Endothelial cell (in vitro differentiated cells): ENCODE data around the gene NPB. TPM values are rescaled to one million over a fixed set of nuclear protein-coding genes. Genes with fewer than 3 reads are reported as not detected.

Experiments
- DNase-seq: peaks from one replicate; pipeline ENCODE4 v3.0.0; 2021; ENCODE audit warnings: low spot score
- H3K27ac Mint-ChIP-seq: one replicate; pipeline ENCODE4 v1.8.0; 2021; ENCODE audit warnings: mixed read lengths, inconsistent platforms; ENCODE audit not compliant: unreplicated experiment
- H3K27me3 Mint-ChIP-seq: one replicate; pipeline ENCODE4 v1.8.0; 2021; ENCODE audit warnings: mild to moderate bottlenecking, moderate library complexity, mixed read lengths, inconsistent platforms; ENCODE audit not compliant: unreplicated experiment
- H3K36me3 Mint-ChIP-seq: one replicate; pipeline ENCODE4 v1.8.0; 2021; ENCODE audit warnings: mild to moderate bottlenecking, low read depth, mixed read lengths, inconsistent platforms; ENCODE audit not compliant: unreplicated experiment
- H3K4me1 Mint-ChIP-seq: one replicate; pipeline ENCODE4 v1.8.0; 2021; ENCODE audit warnings: mild to moderate bottlenecking, mixed read lengths, inconsistent platforms; ENCODE audit not compliant: unreplicated experiment
- H3K4me3 Mint-ChIP-seq: one replicate; pipeline ENCODE4 v1.8.0; 2021; ENCODE audit warnings: mild to moderate bottlenecking, mixed read lengths, inconsistent platforms; ENCODE audit not compliant: unreplicated experiment
- H3K9me3 Mint-ChIP-seq: one replicate; pipeline ENCODE4 v1.8.0; 2021; ENCODE audit warnings: mixed read lengths, inconsistent platforms; ENCODE audit not compliant: unreplicated experiment
- total RNA-seq: library from RNA; stranded (reverse); fragmentation: NEBNext Ultra II Directional; extraction: Animal tissue kit (Norgen Biotek cat#: 25700); gene quantifications from one replicate; pipeline ENCODE4 v1.2.1, GENCODE V29; 2021; ENCODE audit not compliant: unreplicated experiment
- TF ChIP-seq, protein P1 (sequence below): fragments of 200-600 bp; sonication (generic); IDR thresholded peaks from one replicate; pipeline ENCODE4 v1.5.0; 2021; ENCODE audit warnings: antibody characterized with exemption; ENCODE audit not compliant: unreplicated experiment

The NPB gene
- total RNA-seq, 1 donor from 2014 or later, result 0.56 TPM

DNA sequence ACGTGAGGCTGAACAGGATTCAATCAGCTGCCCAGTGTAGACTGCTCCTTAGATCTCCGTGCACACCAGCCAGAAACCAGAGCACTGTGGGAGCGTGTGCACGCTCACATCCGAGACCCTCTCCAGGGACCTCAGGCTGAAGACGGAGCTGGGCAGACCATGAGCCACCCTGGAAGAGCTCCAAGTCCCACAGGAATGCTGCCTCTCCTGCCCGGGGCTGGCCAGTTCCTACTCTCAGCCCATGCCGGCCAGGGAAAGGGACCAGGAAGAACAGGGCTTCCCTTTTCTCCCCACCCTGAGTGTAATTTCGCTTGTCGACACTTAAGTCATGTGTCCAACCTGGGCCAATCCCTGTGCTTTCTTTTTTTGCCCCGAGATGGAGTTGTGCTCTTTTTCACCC is 17.5 kb upstream of the NPB start:
- no peak for DNase-seq
- TF ChIP-seq, protein P1, sequence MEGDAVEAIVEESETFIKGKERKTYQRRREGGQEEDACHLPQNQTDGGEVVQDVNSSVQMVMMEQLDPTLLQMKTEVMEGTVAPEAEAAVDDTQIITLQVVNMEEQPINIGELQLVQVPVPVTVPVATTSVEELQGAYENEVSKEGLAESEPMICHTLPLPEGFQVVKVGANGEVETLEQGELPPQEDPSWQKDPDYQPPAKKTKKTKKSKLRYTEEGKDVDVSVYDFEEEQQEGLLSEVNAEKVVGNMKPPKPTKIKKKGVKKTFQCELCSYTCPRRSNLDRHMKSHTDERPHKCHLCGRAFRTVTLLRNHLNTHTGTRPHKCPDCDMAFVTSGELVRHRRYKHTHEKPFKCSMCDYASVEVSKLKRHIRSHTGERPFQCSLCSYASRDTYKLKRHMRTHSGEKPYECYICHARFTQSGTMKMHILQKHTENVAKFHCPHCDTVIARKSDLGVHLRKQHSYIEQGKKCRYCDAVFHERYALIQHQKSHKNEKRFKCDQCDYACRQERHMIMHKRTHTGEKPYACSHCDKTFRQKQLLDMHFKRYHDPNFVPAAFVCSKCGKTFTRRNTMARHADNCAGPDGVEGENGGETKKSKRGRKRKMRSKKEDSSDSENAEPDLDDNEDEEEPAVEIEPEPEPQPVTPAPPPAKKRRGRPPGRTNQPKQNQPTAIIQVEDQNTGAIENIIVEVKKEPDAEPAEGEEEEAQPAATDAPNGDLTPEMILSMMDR, result no peak
- Mint-ChIP-seq H3K27ac (peak overlapping the region; percentile 18), H3K4me3 (no peak overlapping the region), H3K4me1 (peaks cover 6% of the 10 kb centered on the region), H3K36me3 (peaks cover 32% of the 10 kb centered on the region), H3K27me3 (peaks cover 6% of the 10 kb centered on the region), H3K9me3 (no peaks in the 10 kb centered on the region)

DNA sequence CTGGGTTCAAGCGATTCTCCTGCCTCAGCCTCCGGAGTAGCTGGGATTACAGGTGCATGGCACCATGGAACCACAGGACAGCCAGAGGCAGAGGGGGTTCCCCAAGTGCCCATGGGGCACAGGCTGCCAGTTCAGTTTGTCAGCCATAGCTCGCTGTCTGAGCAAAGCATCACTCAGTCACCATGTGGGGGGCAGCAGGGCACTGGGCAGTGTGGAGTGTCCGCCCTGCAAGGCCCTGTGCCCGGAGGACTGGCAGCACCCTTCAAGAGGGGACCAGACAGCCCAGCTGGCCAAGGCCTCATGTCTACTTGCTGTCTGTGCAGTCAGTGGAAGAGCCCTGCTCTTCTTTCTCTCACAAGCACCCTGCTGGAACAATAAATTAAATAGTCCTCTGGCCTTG is 17.1 kb upstream of the NPB start:
- TF ChIP-seq, protein P1, result no peak
- peak overlapping the region; percentile 59 for H3K4me3 Mint-ChIP-seq
- H3K36me3 Mint-ChIP-seq, result peaks cover 33% of the 10 kb centered on the region
- H3K4me1 Mint-ChIP-seq, result peaks cover 7% of the 10 kb centered on the region
- H3K9me3 Mint-ChIP-seq, result no peaks in the 10 kb centered on the region
- peak overlapping the region; percentile 36 for H3K27ac Mint-ChIP-seq
- H3K27me3 Mint-ChIP-seq, result peaks cover 7% of the 10 kb centered on the region
- no peak for DNase-seq

DNA sequence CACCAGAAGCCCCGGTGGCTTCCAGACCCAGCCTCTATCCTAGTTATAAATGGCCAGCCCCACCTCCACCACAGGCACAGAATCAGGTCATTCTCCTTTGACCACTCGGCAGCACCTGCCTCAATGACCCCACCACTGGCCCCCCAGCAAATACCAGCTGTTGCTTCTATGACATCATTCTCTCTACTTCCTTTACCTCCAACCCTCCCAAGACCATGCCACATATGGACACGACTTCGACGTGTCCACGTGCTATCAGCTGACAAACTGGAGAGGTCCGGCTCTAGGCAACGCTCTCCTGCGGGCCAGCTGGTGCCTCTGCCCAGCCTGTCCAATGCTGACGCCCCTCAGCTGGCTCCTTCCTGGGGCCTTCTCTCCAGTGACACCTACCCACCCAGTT is 16.6 kb upstream of the NPB start:
- no peak for DNase-seq
- Mint-ChIP-seq H3K4me1 (peaks cover 11% of the 10 kb centered on the region), H3K36me3 (peaks cover 38% of the 10 kb centered on the region), H3K4me3 (peak overlapping the region; percentile 59), H3K27me3 (peaks cover 12% of the 10 kb centered on the region), H3K27ac (peak overlapping the region; percentile 36), H3K9me3 (no peaks in the 10 kb centered on the region)
- TF ChIP-seq, protein P1, result no peak

DNA sequence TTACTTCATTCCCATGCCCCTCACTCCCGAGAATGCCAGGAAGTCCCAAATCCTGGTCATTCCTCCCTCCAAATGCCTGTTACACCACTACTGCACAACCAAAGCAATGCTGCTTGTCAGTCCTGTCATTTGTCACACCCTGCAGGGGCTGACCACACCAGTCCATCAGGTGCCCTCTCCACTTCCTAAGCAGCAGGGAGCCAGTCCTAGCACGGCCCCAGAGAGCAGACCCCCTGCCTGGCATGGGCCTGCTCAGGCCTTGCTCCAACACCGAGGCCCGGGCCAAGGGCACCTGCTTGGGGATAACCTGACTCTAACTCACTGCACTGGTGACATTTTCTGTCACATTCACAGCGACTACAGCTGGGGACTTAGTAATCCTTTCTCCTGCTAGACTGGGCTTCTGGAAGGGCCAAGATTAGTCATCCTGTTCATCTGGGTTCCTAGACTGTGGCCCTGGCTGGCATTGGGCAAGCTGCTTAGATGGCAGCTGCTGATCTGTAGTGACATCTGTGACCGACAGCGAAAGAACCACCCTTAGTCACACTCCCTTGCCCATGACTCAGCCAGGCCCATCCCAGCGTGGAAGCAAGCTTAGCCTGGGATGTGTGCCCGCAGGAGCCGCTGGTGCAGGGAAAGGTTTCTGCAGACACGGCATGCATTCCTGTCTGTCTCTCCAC is 16.0 kb upstream of the NPB start:
- H3K27me3 Mint-ChIP-seq, result peaks cover 14% of the 10 kb centered on the region
- H3K27ac Mint-ChIP-seq, result peak overlapping the region; percentile 36
- peaks cover 40% of the 10 kb centered on the region for H3K36me3 Mint-ChIP-seq
- H3K4me3 Mint-ChIP-seq, result peak overlapping the region; percentile 59
- no peaks in the 10 kb centered on the region for H3K9me3 Mint-ChIP-seq
- H3K4me1 Mint-ChIP-seq, result peaks cover 11% of the 10 kb centered on the region
- DNase-seq, result no peak
- TF ChIP-seq, protein P1, result no peak

DNA sequence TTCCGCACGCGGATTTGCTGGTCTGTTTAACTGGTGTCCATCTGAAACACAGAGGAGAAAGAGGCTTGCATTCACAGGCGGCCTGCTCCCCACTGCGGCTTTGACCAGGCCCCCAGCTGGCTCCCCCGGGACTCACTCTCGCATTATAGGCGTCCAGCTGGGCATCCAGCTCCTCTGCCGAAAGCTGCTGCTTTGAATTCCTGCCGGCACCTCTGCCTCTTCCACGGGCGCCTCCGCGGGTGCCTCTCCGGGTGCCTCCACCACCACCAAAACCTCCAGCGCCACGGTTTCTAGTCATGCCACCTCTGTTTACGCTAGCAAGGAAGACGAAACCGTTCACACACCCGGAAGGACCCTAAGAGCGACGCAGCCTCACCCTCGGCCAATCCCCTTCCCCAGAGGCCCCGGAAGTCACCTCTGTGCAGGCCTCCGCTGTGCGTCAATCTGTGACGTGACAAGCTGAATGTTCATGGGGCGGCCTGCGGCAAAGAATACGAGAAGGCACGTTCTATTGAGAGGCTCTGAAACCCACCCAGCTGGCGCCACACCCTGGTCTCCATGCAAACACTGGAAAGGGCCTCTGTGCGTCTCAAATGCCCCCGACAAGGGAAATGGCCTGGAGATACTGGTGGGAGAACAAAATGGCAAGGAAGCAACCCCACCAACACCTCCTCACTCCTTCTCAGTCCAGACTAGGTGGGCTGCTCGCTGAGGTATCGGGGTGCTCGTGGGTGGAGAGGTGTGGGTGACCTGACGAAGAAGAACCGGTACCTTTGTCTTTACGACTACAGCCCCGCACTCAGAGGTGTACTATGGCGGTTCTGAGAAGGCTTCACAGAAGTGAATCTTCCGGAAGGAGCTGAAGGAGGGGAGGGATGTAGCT is 13.7 kb upstream of the NPB start:
- H3K27ac Mint-ChIP-seq, result no peak overlapping the region
- peaks cover 14% of the 10 kb centered on the region for H3K27me3 Mint-ChIP-seq
- no peaks in the 10 kb centered on the region for H3K9me3 Mint-ChIP-seq
- peaks cover 11% of the 10 kb centered on the region for H3K4me1 Mint-ChIP-seq
- peak overlapping the region; percentile 81 for H3K4me3 Mint-ChIP-seq
- TF ChIP-seq, protein P1, result no peak
- no peak for DNase-seq
- peaks cover 40% of the 10 kb centered on the region for H3K36me3 Mint-ChIP-seq
